Endothelial cell of umbilical vein (primary cell): ENCODE results near the gene DYNLRB2.

Experiments used
- CTCF ChIP-seq, 2 donors: IDR thresholded peaks; 1 replicate in 1 of 2; 2 replicates in 1 of 2; pipeline ENCODE4 v1.5.1; 2011; ENCODE audit warnings: low read length in 2 of 2, mild to moderate bottlenecking in 2 of 2, moderate library complexity in 2 of 2, control low read depth in 1 of 2, inconsistent platforms in 1 of 2, low read depth in 1 of 2; ENCODE audit not compliant: insufficient read depth in 1 of 2; ENCODE audit errors: extremely low read depth in 1 of 2
- EZH2 ChIP-seq: IDR thresholded peaks from 2 replicates; pipeline ENCODE4 v1.6.1; 2012; ENCODE audit warnings: borderline replicate concordance, low read depth, mild to moderate bottlenecking, moderate library complexity, low read length, inconsistent platforms; ENCODE audit not compliant: severe bottlenecking
- MAX ChIP-seq: IDR thresholded peaks from 2 replicates; pipeline ENCODE4 v1.6.1; 2011; ENCODE audit not compliant: insufficient read depth, insufficient read length
- POLR2A ChIP-seq: IDR thresholded peaks from 2 replicates; pipeline ENCODE4 v1.6.1; 2012; ENCODE audit warnings: low read depth, mild to moderate bottlenecking, control low read depth, low read length
- POLR2AphosphoS5 ChIP-seq: IDR thresholded peaks from 2 replicates; pipeline ENCODE4 v1.6.1; 2012; ENCODE audit warnings: low read depth, mild to moderate bottlenecking, control low read depth, low read length, moderate library complexity; ENCODE audit not compliant: insufficient read depth

GRCh38 chr16:80583466-80583865 is 42.7 kb downstream of the DYNLRB2 start:
- no peak for TF ChIP-seq CTCF (IDR thresholded peaks at IDR 0.05; ENCODE audit: extremely low read depth in 1 of 2, insufficient read depth in 1 of 2, low read depth in 1 of 2, low read length in 2 of 2)
- no peak for TF ChIP-seq EZH2
- no peak for TF ChIP-seq POLR2A
- no peak for TF ChIP-seq MAX
- no peak for TF ChIP-seq POLR2AphosphoS5
